RWPE2 (cell line): ENCODE measurements around the gene CASKIN2.

Experiments used
- ATAC-seq: fragments of 200-7000 bp; cut with Tn5 transposase; 3 replicates; pipeline ENCODE4 v1.9.1; 2021; ENCODE audit warnings: low read depth
- DNase-seq: peaks from one replicate; pipeline ENCODE4 v3.0.0-alpha.2; 2020; ENCODE audit warnings: low spot score
- H3K27ac ChIP-seq: fragments of 450-650 bp; 2 replicates; pipeline ENCODE4 v1.5.1; 2017; ENCODE audit warnings: mild to moderate bottlenecking; ENCODE audit not compliant: poor library complexity, severe bottlenecking
- H3K27me3 ChIP-seq: fragments of 250-450 bp; sonication (Bioruptor Pico); 2 replicates; pipeline ENCODE4 v1.5.1; 2021; ENCODE audit warnings: mild to moderate bottlenecking, moderate library complexity; ENCODE audit not compliant: insufficient read depth, poor library complexity, severe bottlenecking
- H3K36me3 ChIP-seq: fragments of 250-450 bp; sonication (Bioruptor Pico); 2 replicates; pipeline ENCODE4 v1.5.1; 2020; ENCODE audit warnings: low read depth, mild to moderate bottlenecking, moderate library complexity
- H3K4me1 ChIP-seq: fragments of 250-450 bp; sonication (Bioruptor Pico); 2 replicates; pipeline ENCODE4 v1.5.1; 2021; ENCODE audit warnings: mild to moderate bottlenecking, moderate library complexity; ENCODE audit not compliant: insufficient read depth, poor library complexity, severe bottlenecking
- H3K4me3 ChIP-seq: fragments of 250-450 bp; sonication (Bioruptor Pico); 2 replicates; pipeline ENCODE4 v1.5.1; 2021; ENCODE audit warnings: mild to moderate bottlenecking, moderate library complexity; ENCODE audit not compliant: severe bottlenecking
- H3K9me3 ChIP-seq: fragments of 250-450 bp; sonication (Bioruptor Pico); 2 replicates; pipeline ENCODE4 v1.5.1; 2021; ENCODE audit warnings: mild to moderate bottlenecking, moderate library complexity; ENCODE audit not compliant: severe bottlenecking
- CTCF ChIP-seq: fragments of 450-650 bp; IDR thresholded peaks from one replicate; pipeline ENCODE4 v1.5.1; 2017; ENCODE audit warnings: mild to moderate bottlenecking, moderate library complexity; ENCODE audit not compliant: poor library complexity, severe bottlenecking

The CASKIN2 gene

GRCh38 chr17:75489511-75489955 is 25.8 kb downstream of the CASKIN2 start:
- H3K4me3 ChIP-seq, result no peak overlapping the region
- no peak for TF ChIP-seq CTCF
- H3K27me3 ChIP-seq, result no peaks in the 10 kb centered on the region
- no peaks in the 10 kb centered on the region; the same call in 1 of the 2 replicates for H3K36me3 ChIP-seq
- H3K4me1 ChIP-seq, result no peaks in the 10 kb centered on the region
- DNase-seq (no peak), ATAC-seq (no peak)
- H3K9me3 ChIP-seq, result no peaks in the 10 kb centered on the region
- no peak overlapping the region for H3K27ac ChIP-seq

- DNase-seq (no peak), ATAC-seq (0 out of 3 replicates have a peak, but pooled peaks have one; percentile 8)
- no peaks in the 10 kb centered on the region for H3K4me1 ChIP-seq
- no peaks in the 10 kb centered on the region for H3K27me3 ChIP-seq
- no peaks in the 10 kb centered on the region for H3K9me3 ChIP-seq
- TF ChIP-seq CTCF, result no peak
- no peak overlapping the region for H3K4me3 ChIP-seq
- no peak overlapping the region for H3K27ac ChIP-seq
- H3K36me3 ChIP-seq, result no peaks in the 10 kb centered on the region; the same call in 1 of the 2 replicates
Observed at GRCh38 chr17:75488693-75489510, 26.4 kb downstream of the CASKIN2 start.

- Histone ChIP-seq H3K36me3 (no peaks in the 10 kb centered on the region; the same call in 1 of the 2 replicates), H3K27me3 (no peaks in the 10 kb centered on the region), H3K4me1 (no peaks in the 10 kb centered on the region), H3K9me3 (no peaks in the 10 kb centered on the region), H3K27ac (no peak overlapping the region), H3K4me3 (no peak overlapping the region)
- TF ChIP-seq CTCF, result no peak
- no peak for ATAC-seq
- no peak for DNase-seq
Observed at GRCh38 chr17:75487351-75488070, 27.8 kb downstream of the CASKIN2 start.

GRCh38 chr17:75486951-75487350 is 28.4 kb downstream of the CASKIN2 start:
- no peak for DNase-seq
- H3K4me3 ChIP-seq, result no peak overlapping the region
- no peak for ATAC-seq
- H3K27me3 ChIP-seq, result no peaks in the 10 kb centered on the region
- TF ChIP-seq CTCF, result no peak
- no peaks in the 10 kb centered on the region for H3K9me3 ChIP-seq
- H3K36me3 ChIP-seq, result no peaks in the 10 kb centered on the region
- no peaks in the 10 kb centered on the region for H3K4me1 ChIP-seq
- H3K27ac ChIP-seq, result no peak overlapping the region
